T-helper 2 cell treated with Interferon-gamma antibody and Interleukin-4, amounts not matched to agents 100 ng/mL and 5 ng/mL, for 36 hours (primary cell): ENCODE measurements around the gene HP1BP3. TPM values are rescaled to one million over a fixed set of nuclear protein-coding genes. Genes with fewer than 3 reads are reported as not detected.

ENCODE experiments used
- intact Hi-C: fragments of 100-400 bp; cut with micrococcal nuclease; formaldehyde crosslinking; loops from one replicate; pipeline ENCODE4 v1.15.1; 2023
- total RNA-seq: library from RNA; stranded (reverse); gene quantifications from 2 replicates; pipeline ENCODE4 v1.2.3, GENCODE V29; 2022

Gene HP1BP3, protein sequence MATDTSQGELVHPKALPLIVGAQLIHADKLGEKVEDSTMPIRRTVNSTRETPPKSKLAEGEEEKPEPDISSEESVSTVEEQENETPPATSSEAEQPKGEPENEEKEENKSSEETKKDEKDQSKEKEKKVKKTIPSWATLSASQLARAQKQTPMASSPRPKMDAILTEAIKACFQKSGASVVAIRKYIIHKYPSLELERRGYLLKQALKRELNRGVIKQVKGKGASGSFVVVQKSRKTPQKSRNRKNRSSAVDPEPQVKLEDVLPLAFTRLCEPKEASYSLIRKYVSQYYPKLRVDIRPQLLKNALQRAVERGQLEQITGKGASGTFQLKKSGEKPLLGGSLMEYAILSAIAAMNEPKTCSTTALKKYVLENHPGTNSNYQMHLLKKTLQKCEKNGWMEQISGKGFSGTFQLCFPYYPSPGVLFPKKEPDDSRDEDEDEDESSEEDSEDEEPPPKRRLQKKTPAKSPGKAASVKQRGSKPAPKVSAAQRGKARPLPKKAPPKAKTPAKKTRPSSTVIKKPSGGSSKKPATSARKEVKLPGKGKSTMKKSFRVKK
- 307 and 309 TPM in 2 replicates for total RNA-seq

- intact Hi-C loops: loop anchor here (2.0 to 5.0 kb wide), 3 partner anchors 54 to 410 kb away; partner anchors contain the start of genes EIF4G3 and SH2D5
Measured at GRCh38 chr1:20787029-20787839, at the start of gene HP1BP3. Gene HP1BP3 (minus strand): TSS chr1:20787307. CDS start chr1:20780440, 6,867 bp downstream.

DNA sequence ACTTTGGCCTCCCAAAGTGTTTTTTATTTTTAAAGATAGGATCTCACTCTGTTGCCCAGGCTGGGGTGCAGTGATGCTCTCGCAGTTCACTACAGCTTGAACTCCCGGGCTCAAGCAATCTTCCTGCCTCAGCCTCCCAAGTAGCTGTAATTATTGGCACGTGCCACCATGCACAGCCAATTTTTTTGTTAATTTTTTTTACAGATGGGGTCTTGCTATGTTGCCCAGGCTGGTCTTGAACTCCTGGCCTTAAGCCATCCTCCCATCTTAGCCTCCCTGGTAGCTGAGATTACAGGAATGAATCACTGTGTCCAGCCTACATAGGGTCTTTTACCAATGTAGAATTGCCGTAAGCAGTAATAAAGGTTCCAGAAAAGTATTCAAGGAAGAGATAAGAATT lies 49.1 kb upstream of the HP1BP3 start:
- intact Hi-C loops: no loop called here

- intact Hi-C loops: no loop called here
Measured at GRCh38 chr1:20834780-20835179, 47.7 kb upstream of the HP1BP3 start.

GRCh38 chr1:20834192-20834591 lies 47.1 kb upstream of the HP1BP3 start:
- intact Hi-C loops: no loop called here

DNA sequence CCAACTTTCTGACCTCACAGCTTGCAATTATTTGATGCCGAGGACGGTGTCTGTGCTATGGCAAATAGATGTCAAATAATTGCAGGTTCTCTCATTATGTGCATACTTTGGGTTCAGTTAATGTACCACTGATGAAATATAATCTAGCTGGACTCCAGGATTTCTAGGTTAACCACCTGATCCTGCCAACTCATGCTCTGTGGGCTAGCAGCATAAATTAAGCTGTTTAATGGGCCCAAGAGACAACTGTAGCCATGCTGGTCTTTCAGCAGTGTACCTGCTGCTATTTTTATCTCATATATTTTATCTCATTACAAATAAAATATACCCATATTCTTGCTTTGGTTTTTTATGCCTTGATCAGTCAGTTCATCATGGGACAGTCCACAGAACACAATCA lies 43.3 kb upstream of the HP1BP3 start:
- intact Hi-C loops: no loop called here

DNA sequence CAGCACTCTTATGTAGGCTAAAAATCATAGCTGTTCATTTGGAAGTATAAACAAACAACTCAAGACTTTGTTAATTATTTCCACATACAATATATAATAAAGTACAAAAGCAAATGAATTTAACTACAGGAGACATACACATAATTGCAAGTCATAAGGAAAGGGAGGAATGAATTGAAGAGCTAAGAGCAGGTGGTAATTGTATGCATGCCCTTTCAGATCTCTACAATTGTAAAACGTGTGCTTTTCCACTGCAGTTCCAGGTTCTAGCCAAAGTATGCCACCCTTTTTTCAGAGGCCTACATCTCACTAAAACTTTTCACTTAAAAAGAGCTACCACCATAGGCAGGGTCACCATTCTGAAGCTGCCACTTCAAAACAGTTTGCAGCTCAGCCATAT lies 42.8 kb upstream of the HP1BP3 start:
- intact Hi-C loops: no loop called here

DNA sequence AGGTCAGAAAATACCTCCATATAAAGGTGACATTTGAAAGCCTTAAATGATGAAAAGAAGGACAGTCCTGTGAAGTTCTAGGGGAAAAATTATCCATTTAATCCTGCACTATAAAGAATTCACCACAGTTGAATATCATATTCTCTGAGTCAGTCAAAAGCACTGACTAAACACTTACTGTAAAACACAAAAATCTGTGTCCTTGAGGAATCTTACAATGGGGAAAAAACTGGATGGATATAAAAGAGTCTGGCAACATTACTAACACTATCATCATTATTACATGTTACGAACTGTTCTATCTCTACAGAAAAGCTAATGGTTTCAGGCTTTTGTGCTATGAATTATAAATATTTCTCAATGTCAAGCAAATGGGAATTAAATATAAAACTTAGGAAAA lies 42.4 kb upstream of the HP1BP3 start:
- intact Hi-C loops: no loop called here

DNA sequence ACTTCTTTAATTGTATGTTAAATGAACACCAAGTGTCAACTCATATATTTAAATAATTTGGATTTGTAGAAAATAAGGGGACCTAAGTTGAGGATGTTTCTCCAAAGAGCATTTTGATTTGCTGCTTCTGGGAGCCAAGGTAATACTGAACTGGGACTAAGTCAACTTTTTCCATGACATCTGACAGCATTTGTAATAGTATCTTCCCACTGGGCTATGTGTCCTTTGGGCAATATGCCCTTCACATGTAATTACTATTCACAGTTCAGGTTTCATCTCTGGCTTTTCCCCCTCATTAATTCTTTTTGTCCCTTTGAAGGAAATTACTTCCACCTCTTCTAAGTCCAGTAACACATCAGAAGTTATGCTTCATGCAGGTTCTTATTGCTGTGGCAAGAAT lies 36.7 kb upstream of the HP1BP3 start:
- intact Hi-C loops: no loop called here

GRCh38 chr1:20821466-20821865 lies 34.4 kb upstream of the HP1BP3 start:
- intact Hi-C loops: no loop called here

- intact Hi-C loops: no loop called here
Measured at GRCh38 chr1:20819818-20820217, 32.7 kb upstream of the HP1BP3 start.

- intact Hi-C loops: no loop called here
Measured at GRCh38 chr1:20814534-20814871, 27.4 kb upstream of the HP1BP3 start.

- intact Hi-C loops: no loop called here
Measured at GRCh38 chr1:20811916-20812315, 24.8 kb upstream of the HP1BP3 start.

DNA sequence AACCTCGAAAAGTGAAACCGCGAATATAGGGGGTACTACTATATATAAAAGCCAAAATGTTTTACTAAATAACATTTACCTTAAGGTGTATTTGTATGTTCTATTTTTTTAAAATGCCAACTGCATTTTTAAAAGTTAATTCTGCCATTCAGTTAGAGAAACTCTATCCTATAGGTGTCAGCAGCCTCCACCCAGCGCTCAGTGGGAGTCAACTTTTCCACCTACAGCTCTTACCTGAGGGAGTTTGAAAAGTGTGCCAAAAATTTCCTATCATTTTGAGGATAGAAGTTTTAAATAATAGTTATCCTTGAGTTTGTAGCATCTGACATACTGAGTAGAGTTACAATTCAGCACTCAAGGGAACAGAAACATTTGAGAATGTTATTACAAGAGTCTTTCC lies 6.1 kb upstream of the HP1BP3 start:
- intact Hi-C loops: no loop called here

DNA sequence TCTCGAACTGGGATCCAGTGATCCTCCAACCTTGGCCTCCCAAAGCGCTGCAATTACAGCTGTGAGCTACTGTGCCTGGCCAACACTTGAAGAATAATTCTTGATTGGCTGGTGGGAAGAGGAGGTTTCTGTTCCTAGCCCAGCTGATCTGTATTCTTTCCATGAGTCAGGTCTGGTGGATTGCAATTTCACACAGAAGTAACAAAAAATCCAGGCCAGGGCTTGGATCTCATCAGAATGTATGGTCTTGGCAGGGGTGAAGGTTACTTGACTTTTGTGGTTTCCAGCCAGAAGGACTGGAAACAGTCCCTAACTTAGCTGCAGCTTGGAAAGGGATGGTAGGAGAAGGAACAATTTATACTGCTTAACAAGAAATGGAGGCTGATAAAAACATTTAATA lies 5.1 kb upstream of the HP1BP3 start:
- intact Hi-C loops: no loop called here

- intact Hi-C loops: no loop called here
Measured at GRCh38 chr1:20790785-20791184, 3.7 kb upstream of the HP1BP3 start.

GRCh38 chr1:20789598-20789997 lies 2.5 kb upstream of the HP1BP3 start:
- intact Hi-C loops: loop anchor here (5.0 kb wide), 2 partner anchors 388 to 408 kb away; partner anchors contain the start of gene EIF4G3

- intact Hi-C loops: loop anchor here (2.0 to 5.0 kb wide), 3 partner anchors 55 to 409 kb away; partner anchors contain the start of genes EIF4G3 and SH2D5
Measured at GRCh38 chr1:20787840-20788795, 1.0 kb upstream of the HP1BP3 start.

GRCh38 chr1:20786253-20787028 lies 666 bp downstream of the HP1BP3 start:
- intact Hi-C loops: loop anchor here (2.0 to 5.0 kb wide), 3 partner anchors 54 to 411 kb away; partner anchors contain the start of genes EIF4G3 and SH2D5

GRCh38 chr1:20785907-20786252 lies 1.2 kb downstream of the HP1BP3 start:
- intact Hi-C loops: loop anchor here (2.0 to 5.0 kb wide), 3 partner anchors 53 to 411 kb away; partner anchors contain the start of genes EIF4G3 and SH2D5

- intact Hi-C loops: no loop called here
Measured at GRCh38 chr1:20775700-20776099, 11.4 kb downstream of the HP1BP3 start.
